HG03457 (cell line): ENCODE data around the gene INO80D.
A peak's percentile ranks its signal among the peaks of the same experiment; 100 is the strongest.
"Not testable (repeated sequence)": the region's sequence is repeated elsewhere in the genome, so short reads cannot be mapped to it uniquely, and the experiment has no call there.

Experiments used
- ATAC-seq: cut with Tn5 transposase; IDR thresholded peaks from one replicate; pipeline ENCODE4 v1.9.1; 2021; ENCODE audit warnings: moderate number of reproducible peaks; ENCODE audit not compliant: unreplicated experiment

INO80D gene, protein sequence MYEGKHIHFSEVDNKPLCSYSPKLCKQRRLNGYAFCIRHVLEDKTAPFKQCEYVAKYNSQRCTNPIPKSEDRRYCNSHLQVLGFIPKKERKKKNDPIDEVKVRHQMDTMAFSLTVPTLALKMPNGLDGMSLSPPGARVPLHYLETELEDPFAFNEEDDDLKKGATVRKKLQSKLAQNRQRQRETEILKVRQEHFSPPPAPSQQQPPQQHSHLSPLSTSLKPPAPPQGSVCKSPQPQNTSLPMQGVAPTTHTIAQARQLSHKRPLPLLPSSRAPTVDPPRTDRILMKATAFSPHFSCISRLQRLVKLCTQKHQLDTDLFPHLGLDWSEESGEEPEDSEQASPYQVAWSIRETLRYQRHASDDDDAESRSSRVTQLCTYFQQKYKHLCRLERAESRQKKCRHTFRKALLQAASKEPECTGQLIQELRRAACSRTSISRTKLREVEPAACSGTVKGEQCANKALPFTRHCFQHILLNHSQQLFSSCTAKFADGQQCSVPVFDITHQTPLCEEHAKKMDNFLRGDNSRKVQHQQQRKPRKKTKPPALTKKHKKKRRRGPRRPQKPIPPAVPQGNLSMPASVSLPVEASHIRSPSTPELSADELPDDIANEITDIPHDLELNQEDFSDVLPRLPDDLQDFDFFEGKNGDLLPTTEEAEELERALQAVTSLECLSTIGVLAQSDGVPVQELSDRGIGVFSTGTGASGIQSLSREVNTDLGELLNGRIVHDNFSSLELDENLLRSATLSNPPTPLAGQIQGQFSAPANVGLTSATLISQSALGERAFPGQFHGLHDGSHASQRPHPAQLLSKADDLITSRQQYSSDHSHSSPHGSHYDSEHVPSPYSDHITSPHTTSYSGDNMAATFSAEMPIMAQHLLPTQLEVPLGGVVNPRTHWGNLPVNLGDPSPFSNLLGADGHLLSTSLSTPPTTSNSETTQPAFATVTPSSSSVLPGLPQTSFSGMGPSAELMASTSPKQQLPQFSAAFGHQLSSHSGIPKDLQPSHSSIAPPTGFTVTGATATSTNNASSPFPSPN

GRCh38 chr2:206085742-206086445 lies at the start of gene INO80D:
Gene INO80D, minus strand, starts transcription at chr2:206086174. Its CDS starts 23,158 bp downstream, at chr2:206063016.
- peak; percentile 91 for ATAC-seq

DNA sequence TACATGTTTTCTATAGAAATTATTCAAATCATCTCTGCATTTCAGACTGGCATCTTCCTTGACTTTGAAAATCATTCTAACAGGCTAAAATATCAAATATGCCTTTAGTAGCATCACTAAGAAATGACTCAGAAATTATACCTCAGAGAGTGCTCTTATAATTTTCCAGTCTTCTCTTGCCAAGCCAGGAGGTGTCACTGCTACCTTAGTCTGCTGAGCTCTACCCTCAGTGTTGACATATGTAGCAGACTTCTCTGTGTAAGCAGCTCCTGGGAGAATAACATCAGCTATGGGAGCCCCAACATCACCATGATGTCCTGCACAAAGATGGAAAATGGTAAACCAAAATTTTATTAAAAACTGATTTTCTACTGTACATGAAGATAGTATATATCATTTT lies 41.7 kb upstream of the INO80D start:
- ATAC-seq: no peak

DNA sequence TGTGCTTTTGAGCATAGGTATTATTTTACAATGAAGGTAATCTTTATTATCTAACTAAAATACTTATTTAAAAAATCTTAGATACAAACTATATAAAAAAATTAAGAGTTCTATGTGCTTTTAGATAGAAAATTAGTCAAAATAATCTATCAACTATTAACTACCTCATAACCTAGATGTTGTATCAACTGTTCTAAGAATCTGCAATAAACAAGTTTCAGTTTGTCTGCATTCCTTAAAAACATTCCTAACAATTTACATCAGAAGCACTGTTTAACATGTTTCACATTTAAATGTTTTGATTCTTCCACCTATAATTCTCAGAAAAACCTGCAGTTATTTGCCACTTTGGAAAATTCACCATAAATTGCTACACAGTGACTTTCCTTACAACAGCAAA lies 39.9 kb upstream of the INO80D start:
- ATAC-seq: no peak

GRCh38 chr2:206122569-206122968 lies 36.6 kb upstream of the INO80D start:
- not testable (repeated sequence) for ATAC-seq

GRCh38 chr2:206116278-206116677 lies 30.3 kb upstream of the INO80D start:
- no peak for ATAC-seq

DNA sequence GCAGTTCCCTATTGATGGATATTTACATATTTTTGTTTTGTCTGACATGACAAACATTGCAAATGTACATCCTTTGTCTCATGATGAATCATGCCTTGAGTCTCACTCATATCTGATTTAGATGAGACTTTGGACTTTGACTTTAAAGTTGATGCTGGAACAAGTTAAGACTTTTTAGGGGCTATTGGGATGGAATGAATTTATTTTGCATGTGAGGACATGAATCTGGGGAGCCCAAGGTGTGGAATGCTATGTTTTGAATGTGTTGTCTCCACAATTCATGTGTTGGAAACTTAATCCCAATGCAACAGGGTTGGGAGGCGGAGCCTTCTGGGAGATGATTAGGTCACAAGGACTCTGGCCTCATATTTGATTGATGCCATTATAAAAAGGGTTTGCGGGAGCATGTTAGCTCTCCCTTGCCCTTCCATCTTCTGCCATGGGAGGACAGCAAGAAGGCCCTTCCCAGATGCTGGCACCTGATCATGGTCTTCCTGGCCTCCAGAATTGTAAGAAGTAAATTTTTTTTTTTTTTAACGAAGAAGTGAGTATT lies 29.1 kb upstream of the INO80D start:
- no peak for ATAC-seq

DNA sequence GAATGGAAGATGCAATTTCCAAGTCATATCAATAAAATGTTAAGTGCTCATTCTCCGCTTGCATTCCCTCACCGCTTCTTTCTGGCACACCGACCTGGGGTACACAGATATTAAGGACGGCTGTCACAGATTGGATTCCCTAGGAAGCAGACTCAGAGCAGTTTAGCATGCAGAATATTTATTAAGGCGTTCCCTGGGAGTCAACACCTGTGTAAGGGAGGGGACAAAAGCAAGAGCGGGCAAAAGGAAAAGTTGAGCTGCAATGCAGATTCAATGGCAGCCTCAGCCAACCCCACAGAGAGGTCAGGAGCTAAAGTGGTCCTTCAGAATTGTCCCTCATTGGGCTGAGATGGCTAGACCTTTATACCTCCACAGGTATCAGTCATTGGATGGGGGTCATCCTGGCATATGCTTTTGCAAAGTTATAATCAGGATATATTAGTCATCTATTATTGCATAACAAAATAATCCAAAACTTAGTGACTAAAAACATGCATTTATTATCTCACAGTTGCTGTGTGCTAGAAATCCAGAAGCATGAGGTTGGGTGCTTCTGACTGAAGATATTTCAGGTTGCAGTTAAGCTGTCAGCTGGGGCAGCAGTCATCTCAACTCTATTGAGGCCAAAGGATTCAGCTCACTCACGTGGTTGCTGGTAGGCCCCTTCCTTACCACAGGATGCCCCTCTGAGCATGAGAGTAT lies 27.0 kb upstream of the INO80D start:
- no peak for ATAC-seq

DNA sequence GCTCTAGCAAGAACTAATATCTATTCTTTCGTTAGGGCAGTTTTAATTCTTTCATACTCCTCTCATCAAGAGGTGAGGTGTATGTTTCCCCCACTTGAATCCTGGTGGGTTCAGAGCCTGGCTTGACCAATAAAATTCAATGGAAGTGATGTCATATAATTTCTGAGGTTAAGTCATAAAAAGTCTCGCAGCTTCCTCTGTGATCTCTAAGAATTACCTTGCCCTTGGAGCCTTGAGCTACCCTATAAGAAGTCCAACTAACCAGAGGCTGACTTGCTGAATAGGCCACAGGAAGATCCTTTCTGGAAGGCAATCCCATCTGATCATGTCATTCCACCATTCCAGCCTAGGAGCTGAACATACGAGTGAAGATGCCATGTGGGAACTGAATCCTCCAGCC lies 26.1 kb upstream of the INO80D start:
- ATAC-seq: no peak

GRCh38 chr2:206108713-206109112 lies 22.7 kb upstream of the INO80D start:
- ATAC-seq: no peak

GRCh38 chr2:206105541-206105940 lies 19.6 kb upstream of the INO80D start:
- ATAC-seq: no peak

DNA sequence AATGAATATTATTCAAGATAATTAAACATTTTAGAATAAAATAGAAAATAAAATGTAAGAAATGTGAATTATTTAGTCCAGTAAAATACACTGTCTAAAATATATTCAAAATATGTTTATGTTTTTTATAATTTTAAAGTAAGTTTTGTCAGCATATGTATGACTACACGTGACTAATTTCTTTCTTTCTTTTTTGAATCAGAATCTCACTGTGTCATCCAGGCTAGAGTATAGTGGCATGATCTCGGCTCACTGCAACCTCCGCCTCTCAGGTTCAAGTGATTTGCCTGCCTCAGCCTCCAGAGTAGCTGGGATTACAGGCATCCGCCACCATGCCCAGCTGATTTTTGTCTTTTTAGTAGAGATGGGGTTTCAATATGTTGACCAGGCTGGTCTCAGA lies 19.1 kb upstream of the INO80D start:
- no peak for ATAC-seq

DNA sequence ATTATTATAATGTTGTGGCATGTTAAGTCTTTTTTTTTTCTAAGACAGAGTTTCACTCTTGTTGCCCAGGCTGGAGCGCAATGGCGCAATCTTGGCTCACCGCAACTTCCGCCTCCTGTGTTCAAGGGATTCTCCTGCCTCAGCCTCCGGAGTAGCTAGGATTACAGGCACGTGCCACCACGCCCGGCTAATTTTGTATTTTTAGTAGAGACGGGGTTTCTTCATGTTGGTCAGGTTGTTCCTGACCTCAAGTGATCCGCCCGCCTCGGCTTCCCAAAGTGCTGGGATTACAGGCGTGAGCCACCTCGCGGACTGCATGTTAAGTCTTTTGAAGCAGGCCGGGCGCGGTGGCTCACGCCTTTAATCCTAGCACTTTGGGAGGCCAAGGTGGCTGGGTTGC lies 12.9 kb upstream of the INO80D start:
- ATAC-seq: not testable (repeated sequence)

GRCh38 chr2:206098471-206098870 lies 12.5 kb upstream of the INO80D start:
- ATAC-seq: no peak

DNA sequence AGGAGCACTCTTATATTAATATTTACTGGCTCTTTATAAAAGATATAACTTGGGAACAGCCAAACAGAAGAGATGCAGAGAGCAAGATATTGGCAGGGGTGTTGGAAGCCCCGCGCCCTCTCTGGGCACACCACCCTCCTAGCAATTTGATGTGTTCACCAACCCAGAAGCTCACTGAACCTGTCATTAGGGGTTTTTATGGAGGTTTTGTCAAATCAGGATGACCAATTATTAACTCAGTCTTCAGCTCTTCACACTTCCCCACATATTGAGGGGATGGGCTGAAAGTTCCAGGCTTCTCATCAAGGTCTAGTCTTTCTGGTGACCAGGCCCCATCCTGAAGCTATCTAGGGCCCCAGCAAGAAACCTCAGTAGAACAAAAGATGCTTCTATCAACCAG lies 10.9 kb upstream of the INO80D start:
- no peak for ATAC-seq

- ATAC-seq: no peak
Observed at GRCh38 chr2:206095536-206096332, 9.8 kb upstream of the INO80D start.

GRCh38 chr2:206092297-206092696 lies 6.3 kb upstream of the INO80D start:
- ATAC-seq: no peak

GRCh38 chr2:206088248-206088647 lies 2.3 kb upstream of the INO80D start:
- ATAC-seq: no peak

- ATAC-seq: no peak
Observed at GRCh38 chr2:206086716-206087350, 859 bp upstream of the INO80D start.
